RPMI7951 (cell line): Measurements from ENCODE around the gene MYO3B. TPM values are rescaled to one million over a fixed set of nuclear protein-coding genes. Genes with fewer than 3 reads are reported as not detected.

ENCODE experiments used
- DNase-seq: peaks from one replicate; pipeline ENCODE4 v3.0.0-alpha.2; 2012; ENCODE audit warnings: low read depth
- total RNA-seq: library from RNA; depleted of rRNA; stranded (reverse); fragments of >200 nt; shearing (Covaris generic); gene quantifications from 2 replicates; pipeline ENCODE4 v1.2.3, GENCODE V29; 2014

Gene MYO3B
- total RNA-seq, 1 experiment from 2014 or later = 0.12 TPM

DNA sequence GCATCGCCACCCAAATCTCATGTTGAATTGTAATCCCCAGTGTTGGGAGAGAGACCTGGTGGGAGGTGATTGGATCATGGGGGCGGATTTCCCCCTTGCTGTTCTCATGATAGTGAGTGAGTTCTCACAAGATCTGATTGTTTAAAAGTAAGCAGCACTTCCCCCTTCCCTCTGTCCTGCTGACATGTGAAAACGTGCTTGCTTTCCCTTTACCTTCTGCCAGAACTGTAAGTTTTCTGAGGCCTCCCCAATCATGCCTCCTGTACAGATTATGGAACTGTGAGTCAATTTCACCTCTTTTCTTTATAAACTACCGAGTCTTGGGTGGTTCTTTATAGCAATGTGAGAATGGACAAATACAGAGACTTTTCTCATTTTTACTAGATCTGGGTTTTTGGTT lies 375.8 kb downstream of the MYO3B start:
- no peak for DNase-seq

DNA sequence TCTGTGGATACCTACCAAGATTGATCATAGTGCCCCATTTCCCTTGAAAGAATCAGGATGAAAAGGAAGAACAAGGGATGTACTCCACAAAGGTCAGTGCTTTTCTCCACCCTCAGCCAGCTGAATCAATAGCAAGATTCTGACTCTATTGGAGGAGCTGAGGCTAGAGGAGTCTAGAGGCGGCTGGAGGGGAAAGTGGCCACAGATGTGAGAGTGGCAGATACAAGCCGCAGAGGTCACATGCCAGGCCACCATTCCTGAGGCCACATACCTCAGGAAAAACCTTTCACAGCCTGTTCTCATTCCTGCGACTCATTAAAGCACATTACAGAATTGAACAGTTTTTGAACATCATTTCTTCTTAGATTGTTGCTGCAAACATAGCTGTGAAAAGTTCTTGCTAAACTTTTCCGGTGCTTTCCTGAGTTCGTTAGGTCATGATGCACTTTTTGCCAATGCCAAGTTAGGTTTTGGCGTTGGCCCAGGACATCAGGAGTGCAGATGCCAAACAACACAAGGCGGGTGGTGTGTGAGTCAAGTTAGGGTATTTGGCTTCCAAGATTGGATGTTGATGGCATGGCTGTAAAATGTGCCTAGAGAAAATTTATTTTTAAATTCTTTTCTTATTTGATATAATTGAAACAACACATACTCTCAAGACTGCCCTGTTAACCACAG lies 376.5 kb downstream of the MYO3B start:
- peak; percentile 80 for DNase-seq

- DNase-seq = no peak
Observed at GRCh38 chr2:170562928-170563327, 385.0 kb downstream of the MYO3B start.

GRCh38 chr2:170563401-170563800 lies 385.5 kb downstream of the MYO3B start:
- no peak for DNase-seq

GRCh38 chr2:170566138-170566537 lies 388.2 kb downstream of the MYO3B start:
- DNase-seq = no peak

GRCh38 chr2:170567429-170567828 lies 389.5 kb downstream of the MYO3B start:
- no peak for DNase-seq

GRCh38 chr2:170568511-170568910 lies 390.6 kb downstream of the MYO3B start:
- DNase-seq = no peak

GRCh38 chr2:170571612-170572011 lies 393.7 kb downstream of the MYO3B start:
- DNase-seq = no peak

GRCh38 chr2:170573671-170574070 lies 395.7 kb downstream of the MYO3B start:
- DNase-seq = no peak

DNA sequence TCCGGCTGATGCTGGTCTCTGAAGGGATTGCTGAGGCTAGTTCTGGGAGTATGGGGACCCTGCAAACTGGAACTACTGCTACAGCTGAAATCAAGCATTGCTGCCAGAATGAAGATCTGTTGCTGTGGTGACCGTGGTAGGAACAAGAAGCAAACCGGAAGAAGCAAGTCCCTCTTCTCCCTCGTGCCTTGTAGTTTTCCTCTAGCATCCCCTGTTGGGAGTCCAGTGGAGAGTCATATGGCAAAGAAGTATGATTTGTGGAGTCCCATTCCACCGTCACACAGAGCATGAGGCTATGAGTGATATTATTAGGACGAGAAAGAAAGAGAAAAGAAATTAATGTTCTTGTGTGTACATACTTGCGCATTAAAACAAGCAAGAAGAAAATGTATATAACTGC lies 398.3 kb downstream of the MYO3B start:
- no peak for DNase-seq

DNA sequence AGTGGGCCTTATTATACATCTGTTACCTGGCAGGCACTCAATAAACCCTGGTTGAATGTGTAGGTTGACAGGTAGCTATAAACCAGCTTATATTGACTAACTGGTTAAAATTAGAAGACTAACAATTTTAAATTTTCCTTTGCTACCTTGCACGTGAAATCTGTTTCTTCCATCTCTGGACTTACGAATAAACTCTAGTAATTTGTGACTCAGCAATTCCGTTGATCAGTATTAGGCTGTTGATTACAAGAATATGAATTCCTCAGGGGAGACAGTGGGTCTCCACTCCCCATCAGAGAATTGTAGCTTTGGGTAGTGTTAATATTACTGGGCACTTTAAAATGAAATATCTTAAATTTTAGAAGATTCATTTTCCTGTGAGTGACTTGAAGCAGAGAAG lies 399.4 kb downstream of the MYO3B start:
- DNase-seq = no peak

DNA sequence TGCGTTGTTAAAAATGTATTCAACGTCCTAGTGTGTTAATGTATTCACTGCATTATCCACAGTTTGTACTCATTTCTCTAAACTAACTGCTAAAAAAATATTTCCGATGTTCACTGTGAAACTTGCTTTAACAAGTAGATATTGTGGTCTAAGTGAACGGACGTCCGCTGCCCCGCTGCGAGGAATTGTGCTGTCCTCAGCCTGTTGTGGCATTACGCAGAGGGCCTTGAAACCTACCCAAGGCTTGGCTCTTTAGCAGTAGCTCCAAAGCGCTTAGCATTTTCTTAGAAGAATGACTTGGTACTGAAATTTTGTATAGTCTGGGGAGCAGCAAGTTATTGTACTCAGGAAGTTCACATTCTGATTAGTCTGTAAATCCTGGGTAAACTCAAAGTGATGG lies 400.7 kb downstream of the MYO3B start:
- DNase-seq = no peak

DNA sequence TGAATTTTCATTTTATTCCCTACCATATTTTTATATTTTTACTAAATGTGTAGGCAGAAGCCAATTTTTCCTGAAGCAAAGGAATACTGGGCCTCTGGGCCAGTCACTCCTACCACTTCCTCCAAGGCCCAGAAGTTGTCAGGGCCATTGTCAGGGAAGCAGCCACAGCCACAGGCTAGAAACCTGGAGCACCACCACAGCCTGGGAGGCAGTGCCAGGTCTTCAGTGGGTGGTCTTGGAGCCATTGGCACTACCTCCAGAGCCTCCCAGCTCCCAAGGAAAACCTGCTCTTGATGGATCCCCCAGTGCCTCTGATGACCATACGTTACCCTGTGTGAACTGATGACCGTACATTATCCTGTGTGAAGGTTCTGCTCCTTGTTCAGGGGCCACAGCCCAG lies 401.6 kb downstream of the MYO3B start:
- DNase-seq = no peak

DNA sequence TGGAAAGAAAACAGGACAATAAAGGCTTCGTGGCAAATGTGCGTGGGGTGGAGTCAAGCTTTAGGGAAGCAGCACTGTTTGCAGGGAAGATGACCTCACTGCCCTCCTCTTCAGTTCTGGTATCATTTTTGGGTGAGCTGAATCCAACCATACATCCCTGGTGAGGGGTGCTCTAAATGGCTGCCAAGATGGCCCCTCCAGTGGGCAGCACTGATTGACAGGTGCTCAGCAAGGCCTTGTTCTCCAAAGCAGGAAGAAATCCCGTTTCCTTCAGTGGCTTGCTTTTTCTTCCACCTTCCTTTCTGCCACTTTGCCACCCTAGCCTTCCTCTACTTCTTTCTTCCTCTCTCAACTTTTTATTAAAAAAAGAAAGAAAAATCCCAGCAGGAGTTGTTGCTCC lies 404.4 kb downstream of the MYO3B start:
- DNase-seq = no peak

- no peak for DNase-seq
Observed at GRCh38 chr2:170582751-170583463, 405.0 kb downstream of the MYO3B start.

- no peak for DNase-seq
Observed at GRCh38 chr2:170585067-170585466, 407.1 kb downstream of the MYO3B start.

DNA sequence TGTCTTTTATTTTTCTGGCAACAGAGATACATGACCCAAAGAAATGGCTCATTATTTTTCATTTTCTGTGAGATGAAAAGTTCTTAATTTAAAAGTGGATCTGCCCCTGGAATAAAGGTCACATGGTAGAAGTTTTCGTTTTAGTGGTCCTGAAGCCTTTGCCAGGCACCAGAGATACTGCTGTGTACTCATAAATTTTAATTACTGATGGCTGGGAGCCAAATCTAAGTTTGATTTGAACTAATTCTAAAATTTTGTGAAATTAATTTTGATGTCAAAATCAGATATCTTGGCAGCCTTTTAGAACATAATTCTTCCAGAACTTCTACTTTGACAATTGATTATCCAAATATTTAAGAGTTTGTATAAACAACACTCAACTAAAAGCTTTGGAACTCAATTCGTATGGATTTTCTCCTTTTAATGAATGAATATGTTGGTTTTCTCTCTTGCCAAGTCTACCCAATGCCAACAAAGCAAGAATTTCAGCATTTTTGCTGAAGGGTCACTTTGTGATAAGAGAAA lies 408.7 kb downstream of the MYO3B start:
- no peak for DNase-seq

DNA sequence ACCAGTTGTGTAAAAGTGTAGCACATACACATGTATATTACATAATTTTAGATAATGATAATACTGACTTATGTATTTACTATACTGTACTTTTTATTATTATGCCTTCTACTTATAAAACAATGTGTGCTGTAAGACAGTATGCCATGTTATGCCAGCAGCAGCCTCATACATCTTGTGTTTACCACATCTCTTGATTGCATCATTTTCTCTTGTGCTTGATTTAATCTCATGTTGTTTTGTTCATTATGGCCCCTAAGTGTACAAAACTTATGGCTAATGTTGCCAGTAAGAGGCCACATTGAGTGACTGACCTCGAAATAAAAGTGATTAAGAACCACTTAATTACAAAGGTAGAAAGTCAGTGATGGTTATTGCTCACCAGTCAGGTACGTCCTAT lies 409.2 kb downstream of the MYO3B start:
- DNase-seq = no peak

DNA sequence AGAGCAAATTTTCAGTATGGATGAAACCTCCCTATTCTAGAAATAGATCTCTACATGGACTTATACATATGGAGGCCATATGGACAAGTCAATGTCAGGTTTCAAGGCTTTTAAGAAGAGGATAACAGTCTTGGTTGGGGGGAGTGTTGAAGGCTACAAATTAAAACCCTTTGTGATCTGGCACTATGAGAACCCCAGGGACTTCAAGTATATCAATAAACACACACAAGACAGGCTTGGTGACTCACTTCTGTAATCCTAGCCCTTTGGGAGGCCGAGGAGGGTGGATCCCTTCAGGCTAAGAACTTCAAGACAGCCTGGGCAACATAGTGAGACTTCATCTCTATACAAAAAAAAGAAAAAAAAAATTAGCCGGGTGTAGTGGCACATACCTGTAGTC lies 410.0 kb downstream of the MYO3B start:
- peak; percentile 8 for DNase-seq

DNA sequence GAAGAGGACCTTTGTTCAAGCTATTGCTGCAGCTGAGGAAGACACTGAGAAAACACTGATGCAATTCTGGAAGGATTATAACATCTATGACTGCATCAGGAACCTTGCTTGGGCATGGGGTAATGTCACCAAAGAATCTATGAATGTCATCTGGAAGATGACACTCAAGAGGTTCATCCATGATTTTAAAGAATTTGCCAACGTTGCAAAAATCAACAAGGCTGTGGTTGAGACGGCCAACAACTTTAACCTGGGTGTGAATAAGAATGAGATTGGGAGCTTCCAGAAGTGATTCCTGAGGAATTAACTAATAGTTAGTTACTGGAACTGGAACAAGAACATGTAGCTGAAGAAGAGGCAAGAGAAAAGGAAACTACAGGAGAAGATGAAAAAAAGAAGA lies 410.8 kb downstream of the MYO3B start:
- no peak for DNase-seq

DNA sequence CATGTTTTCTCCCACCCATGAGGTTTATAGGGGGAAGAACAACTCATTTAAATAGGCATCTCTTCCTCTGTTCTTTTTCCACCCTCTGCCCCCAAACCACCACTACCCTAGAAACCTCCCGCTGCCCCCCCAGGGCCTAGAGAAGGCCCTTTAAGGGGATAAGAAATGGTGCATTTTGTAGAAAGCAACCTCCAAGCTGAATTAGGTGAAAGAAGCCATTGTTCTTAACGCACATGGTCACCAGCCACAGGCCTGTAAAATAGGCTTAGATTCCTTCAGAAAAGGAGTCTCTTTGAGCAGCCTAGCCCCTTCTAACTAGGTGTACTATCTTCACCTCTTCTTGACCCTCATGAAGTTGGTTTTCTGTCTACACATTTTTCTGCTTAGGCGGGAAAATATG lies 418.6 kb downstream of the MYO3B start:
- peak; percentile 1 for DNase-seq

- DNase-seq = no peak
Observed at GRCh38 chr2:170598067-170598395, 420.1 kb downstream of the MYO3B start.

- DNase-seq = no peak
Observed at GRCh38 chr2:170601489-170601888, 423.5 kb downstream of the MYO3B start.

GRCh38 chr2:170605862-170606261 lies 427.9 kb downstream of the MYO3B start:
- DNase-seq = no peak
